GM12864 (cell line): ENCODE results near the gene SMIM32.

ENCODE experiments used
- DNase-seq: peaks from one replicate; pipeline ENCODE4 v3.0.0-alpha.2; 2011; ENCODE audit warnings: low read depth
- H3K4me3 ChIP-seq: 2 replicates; pipeline ENCODE4 v1.5.1; 2011; ENCODE audit warnings: mild to moderate bottlenecking, low read depth, low read length, control low read depth
- TF ChIP-seq, protein P1 (sequence below): IDR thresholded peaks from 2 replicates; pipeline ENCODE4 v1.5.1; 2011; ENCODE audit warnings: low read depth, mild to moderate bottlenecking, moderate library complexity, low read length, control low read depth, inconsistent platforms; ENCODE audit errors: missing control alignments

Gene SMIM32

DNA sequence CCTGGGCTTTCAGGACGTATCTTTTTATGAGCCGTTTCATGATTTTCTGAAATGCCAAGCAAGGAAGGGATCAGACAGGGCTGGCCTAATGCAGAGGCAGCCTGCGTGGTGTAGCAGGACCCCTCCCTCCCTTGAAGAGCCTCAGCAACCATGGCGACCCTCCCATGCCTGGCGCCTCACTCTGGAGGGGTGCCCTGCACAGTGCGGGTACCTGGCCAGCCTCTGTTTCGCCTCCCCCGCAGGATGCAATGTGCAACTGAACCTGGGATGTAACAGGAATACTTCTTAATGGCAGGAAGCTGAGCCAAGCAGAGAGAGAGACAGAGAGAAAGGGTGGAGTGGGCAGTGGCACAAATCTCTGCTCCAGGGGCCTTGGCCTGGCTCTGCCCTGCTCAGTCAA lies 23.3 kb upstream of the SMIM32 start:
- no peak for DNase-seq

DNA sequence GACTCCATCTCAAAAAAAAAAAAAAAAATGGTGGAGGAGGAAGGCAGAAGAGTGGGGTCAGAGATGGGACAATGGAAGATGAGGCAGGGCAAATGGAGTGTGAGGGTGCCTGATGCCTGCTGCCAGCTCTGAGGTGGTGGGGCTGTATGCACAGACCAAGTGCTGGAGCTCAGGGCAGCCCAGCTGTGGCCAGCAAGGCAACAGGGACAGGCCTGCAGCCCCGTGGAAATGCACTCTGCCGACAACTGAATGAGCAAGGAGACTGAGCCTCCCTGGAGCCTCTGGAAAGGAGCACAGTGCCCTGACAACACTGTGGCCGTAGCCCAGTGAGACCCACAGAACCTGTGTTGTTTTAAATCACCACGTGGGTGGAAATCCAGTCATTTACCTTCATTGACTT lies 22.9 kb upstream of the SMIM32 start:
- TF ChIP-seq, protein P1, sequence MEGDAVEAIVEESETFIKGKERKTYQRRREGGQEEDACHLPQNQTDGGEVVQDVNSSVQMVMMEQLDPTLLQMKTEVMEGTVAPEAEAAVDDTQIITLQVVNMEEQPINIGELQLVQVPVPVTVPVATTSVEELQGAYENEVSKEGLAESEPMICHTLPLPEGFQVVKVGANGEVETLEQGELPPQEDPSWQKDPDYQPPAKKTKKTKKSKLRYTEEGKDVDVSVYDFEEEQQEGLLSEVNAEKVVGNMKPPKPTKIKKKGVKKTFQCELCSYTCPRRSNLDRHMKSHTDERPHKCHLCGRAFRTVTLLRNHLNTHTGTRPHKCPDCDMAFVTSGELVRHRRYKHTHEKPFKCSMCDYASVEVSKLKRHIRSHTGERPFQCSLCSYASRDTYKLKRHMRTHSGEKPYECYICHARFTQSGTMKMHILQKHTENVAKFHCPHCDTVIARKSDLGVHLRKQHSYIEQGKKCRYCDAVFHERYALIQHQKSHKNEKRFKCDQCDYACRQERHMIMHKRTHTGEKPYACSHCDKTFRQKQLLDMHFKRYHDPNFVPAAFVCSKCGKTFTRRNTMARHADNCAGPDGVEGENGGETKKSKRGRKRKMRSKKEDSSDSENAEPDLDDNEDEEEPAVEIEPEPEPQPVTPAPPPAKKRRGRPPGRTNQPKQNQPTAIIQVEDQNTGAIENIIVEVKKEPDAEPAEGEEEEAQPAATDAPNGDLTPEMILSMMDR = no peak
- H3K4me3 ChIP-seq = no peak overlapping the region
- DNase-seq = no peak

More for the DNA sequence above, 23.3 kb upstream of the SMIM32 start:
- H3K4me3 ChIP-seq = no peak overlapping the region
- TF ChIP-seq, protein P1 = no peak

DNA sequence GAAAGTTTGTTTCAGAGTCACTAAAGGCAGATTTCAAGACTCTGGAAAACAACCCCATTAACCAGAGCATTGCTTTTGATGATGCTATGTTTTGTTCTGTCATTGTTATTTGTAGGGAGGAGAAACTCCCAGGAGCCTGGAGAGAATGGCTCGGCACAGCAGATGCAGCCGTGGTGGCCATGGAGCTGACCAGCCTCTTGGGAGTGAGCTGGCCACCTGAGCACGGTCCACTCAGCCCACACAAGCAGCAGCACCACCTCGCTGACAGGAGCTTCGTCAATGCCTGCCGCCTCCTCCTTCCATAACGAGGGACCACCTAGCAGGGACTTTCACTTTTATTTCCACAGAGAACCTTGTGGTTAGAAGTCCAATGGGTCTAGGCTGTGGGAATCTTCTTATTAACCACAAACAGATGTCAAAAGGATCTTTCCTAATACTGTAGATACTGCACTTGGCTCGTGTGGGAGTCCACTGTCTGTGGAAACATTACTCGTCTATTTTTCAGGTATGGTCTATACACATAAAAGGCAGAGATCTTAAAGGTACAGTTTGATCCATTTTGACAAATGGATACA lies 21.0 kb upstream of the SMIM32 start:
- H3K4me3 ChIP-seq = no peak overlapping the region
- no peak for DNase-seq
- TF ChIP-seq, protein P1 = no peak

DNA sequence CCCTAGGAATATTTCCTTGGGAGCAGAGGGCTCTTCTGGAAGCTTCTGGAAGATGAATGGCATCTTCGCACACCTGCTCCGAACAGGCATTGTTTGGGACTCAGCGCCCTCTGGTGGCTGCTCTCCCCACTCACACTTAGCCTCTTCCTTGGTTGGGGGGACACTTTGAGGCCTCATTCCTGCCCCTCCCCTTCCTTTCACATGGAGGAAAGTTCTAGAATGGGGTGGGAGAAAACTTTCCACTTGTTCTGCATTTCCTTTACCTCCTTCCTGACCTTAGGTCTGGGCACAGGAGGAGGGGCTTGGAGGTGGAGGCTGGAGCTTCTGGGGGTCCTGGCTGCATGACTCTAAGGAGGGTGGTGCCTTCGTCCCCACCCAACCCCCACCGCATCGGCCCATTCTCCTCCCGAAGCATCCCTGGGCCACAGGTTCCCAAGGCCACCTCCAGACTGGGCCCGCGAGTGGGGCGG lies 19.3 kb upstream of the SMIM32 start:
- TF ChIP-seq, protein P1 = peak; percentile 97
- DNase-seq = peak; percentile 18

DNA sequence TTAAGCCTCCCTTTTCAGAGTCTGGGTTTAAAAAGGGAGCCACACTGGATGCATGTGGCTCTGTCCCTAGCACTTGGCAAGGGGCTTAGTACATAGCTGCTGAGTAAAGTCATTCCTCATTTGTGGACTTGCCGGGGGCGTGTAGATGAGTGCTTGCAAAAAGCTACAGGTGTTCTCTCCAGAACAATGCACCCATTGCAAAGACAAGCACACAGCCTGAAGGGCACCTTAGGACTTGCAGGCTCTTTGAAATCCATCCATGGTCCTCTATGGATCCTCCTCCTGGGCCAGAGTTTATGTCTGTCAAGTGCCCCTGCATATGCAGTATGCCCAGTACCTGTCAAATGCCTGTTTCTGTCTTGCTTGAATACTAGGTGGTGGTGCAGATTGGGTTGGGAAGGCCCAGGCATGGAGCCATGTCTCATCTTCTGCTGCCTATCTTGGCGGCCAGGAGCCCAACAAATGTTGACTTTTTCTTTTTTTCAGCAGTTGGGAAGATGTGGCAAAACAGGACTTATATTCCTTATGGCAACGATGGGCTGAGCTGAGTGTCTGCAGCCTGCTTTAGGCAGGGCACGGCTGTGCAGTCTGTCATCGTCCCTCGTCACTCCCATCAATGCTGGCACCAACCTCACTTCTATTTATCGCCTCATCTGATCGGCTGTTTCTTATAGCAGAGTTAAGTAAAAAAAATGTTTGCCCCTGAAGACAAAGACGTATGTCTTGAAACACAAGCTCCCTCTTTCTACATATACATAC lies 18.5 kb upstream of the SMIM32 start:
- TF ChIP-seq, protein P1 = no peak
- H3K4me3 ChIP-seq = no peak overlapping the region
- no peak for DNase-seq

More for the DNA sequence above, 19.3 kb upstream of the SMIM32 start:
- no peak overlapping the region for H3K4me3 ChIP-seq

DNA sequence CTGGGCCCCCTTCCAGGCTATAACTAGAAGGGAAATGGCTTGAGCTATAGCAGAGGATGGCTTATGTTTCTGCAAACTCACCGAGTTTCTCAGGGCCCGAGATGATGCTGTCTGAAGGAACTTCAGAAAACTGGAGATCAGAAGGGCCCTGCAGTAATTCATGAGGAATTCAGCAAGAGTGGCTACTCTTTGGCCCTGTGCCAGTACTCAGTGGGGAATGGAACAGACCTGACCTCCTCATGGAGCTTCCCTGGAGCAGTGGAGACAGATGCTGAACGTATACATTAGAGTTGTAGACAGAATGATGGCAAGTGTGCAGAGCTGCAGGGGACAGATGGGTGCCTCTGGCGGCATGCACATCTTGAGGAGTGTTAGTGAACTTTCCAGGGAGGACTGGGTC lies 17.3 kb upstream of the SMIM32 start:
- TF ChIP-seq, protein P1 = no peak
- H3K4me3 ChIP-seq = no peak overlapping the region
- DNase-seq = no peak

DNA sequence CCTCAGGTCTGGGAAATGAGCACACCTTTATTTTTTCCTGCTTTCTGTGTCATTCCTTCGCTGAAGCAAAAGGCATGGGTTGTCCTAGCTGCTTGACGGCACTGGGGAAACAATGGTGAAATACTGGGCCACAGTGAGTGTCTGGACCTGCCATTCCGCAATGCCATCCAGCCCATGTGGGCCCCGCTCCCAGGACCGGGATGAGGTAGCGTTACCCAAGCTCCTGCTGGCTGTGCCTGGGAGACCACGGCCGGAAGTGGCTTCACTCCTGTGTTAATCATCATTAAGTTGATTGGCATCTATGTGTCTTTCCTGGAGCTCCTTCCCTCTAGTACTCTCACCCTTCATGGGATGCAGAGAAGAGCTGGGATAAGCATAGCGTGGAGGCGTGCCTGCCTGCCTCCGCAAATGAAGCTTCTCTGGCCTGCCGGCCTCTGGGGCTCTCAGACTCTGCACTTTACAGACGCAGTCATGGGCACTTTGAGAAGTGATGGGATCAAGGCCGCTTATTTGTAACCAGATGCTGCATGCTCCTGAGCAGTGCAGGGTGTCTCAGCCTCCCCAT lies 16.5 kb upstream of the SMIM32 start:
- DNase-seq = no peak
- H3K4me3 ChIP-seq = no peak overlapping the region
- TF ChIP-seq, protein P1 = no peak
